Temporal lobe (tissue), 2 donors: ENCODE data around the gene LASP1NB. TPM values are rescaled to one million over a fixed set of nuclear protein-coding genes. Genes with fewer than 3 reads are reported as not detected.

Experiments used
- small RNA-seq: library from RNA; depleted of rRNA; stranded (forward); fragments of <200 nt; gene quantifications from one replicate; pipeline ENCODE3, GENCODE V24; 2014; ENCODE audit warnings: low replicate concordance
- total RNA-seq: library from RNA; depleted of rRNA; stranded (reverse); fragments of >200 nt; gene quantifications from one replicate; pipeline ENCODE4 v1.2.3, GENCODE V29; 2014

LASP1NB gene

Small RNAs within 50 kb of the gene (small RNA-seq; reads per million reads assigned to genes)
- not detected for gene MIR6779

Other genes starting within 250 kb of the LASP1NB start
- 20.4 TPM for gene MLLT6, start 220.3 kb upstream of the LASP1NB start, total RNA-seq
- 0.98 TPM for gene CISD3, start 195.3 kb upstream of the LASP1NB start, total RNA-seq
- 11.8 TPM for gene PCGF2, start 177.3 kb upstream of the LASP1NB start, total RNA-seq
- 74.7 TPM for gene PSMB3, start 172.9 kb upstream of the LASP1NB start, total RNA-seq
- gene PIP4K2B, start 126.1 kb upstream of the LASP1NB start, total RNA-seq: 161 TPM
- 8.4 TPM for gene CWC25, start 100.3 kb upstream of the LASP1NB start, total RNA-seq
- 919 TPM for gene RPL23, start 71.9 kb upstream of the LASP1NB start, total RNA-seq
- gene LASP1, start 55.6 kb upstream of the LASP1NB start, total RNA-seq: 53.1 TPM
- not detected for gene FBXO47, start 41.8 kb downstream of the LASP1NB start, total RNA-seq
- 7.9 TPM for gene PLXDC1, start 226.0 kb downstream of the LASP1NB start, total RNA-seq
- gene ARL5C, start 240.5 kb downstream of the LASP1NB start, total RNA-seq: not detected